BLaER1 treated with 17β-estradiol and CSF1 and Interleukin-3, amounts not matched to agents 10 nM and 100 nM (cell line): ENCODE results near the gene CASP8.

Experiments
- H3K27ac ChIP-seq, 11 experiments: shearing (Covaris generic); formaldehyde crosslinking; 2 replicates each; pipeline ENCODE4 v1.8.1; 2022
- H3K27me3 ChIP-seq, 11 experiments: shearing (Covaris generic); formaldehyde crosslinking; 2 replicates each; pipeline ENCODE4 v1.8.1; 2022
- H3K36me3 ChIP-seq, 11 experiments: shearing (Covaris generic); formaldehyde crosslinking; 2 replicates each; pipeline ENCODE4 v1.8.1; 2022
- H3K4me1 ChIP-seq, 10 experiments: shearing (Covaris generic); formaldehyde crosslinking; 2 replicates each; pipeline ENCODE4 v1.8.1; 2022
- H3K4me2 ChIP-seq, 11 experiments: shearing (Covaris generic); formaldehyde crosslinking; 2 replicates each; pipeline ENCODE4 v1.8.1; 2022
- H3K4me3 ChIP-seq, 10 experiments: shearing (Covaris generic); formaldehyde crosslinking; 2 replicates each; pipeline ENCODE4 v1.8.1; 2022
- H3K9ac ChIP-seq, 11 experiments: shearing (Covaris generic); formaldehyde crosslinking; 2 replicates each; pipeline ENCODE4 v1.8.1; 2022
- H3K9me3 ChIP-seq, 11 experiments: shearing (Covaris generic); formaldehyde crosslinking; replicated peaks in 1 of 11; 2 replicates each; pipeline ENCODE4 v1.8.1; 2022
- H4K20me1 ChIP-seq, 11 experiments: shearing (Covaris generic); formaldehyde crosslinking; 2 replicates each; pipeline ENCODE4 v1.8.1; 2022
- Cebpa-rat ChIP-seq, 11 experiments: shearing (Covaris generic); IDR thresholded peaks; 2 replicates each; pipeline ENCODE4 v1.8.1; 2022

CASP8 gene

GRCh38 chr2:201260302-201260800 lies at the start of gene CASP8:
Gene CASP8, plus strand, starts transcription at chr2:201260536. Its CDS starts 5,951 bp downstream, at chr2:201266487.
- Histone ChIP-seq H3K4me3 (peak within 1 kb of the TSS; percentile 54 to 76 (median 65)), H3K27me3 (no peaks in the 10 kb centered on the region), H3K4me2 (peak within 1 kb of the TSS; percentile 80 to 98 (median 94)), H3K4me1 (peaks cover 69 to 97% (median 81%) of the 10 kb centered on the region in 10 experiments), H3K9me3 (no peaks in the 10 kb centered on the region), H4K20me1 (peaks cover 0 to 30% (median 16%) of the 10 kb centered on the region in 11 experiments; a peak in 18 of 22 replicates), H3K36me3 (peaks cover 0 to 8% (median 2%) of the 10 kb centered on the region in 11 experiments; a peak in 4 of 22 replicates), H3K27ac (peak within 1 kb of the TSS; percentile 47 to 99 (median 97)), H3K9ac (peak within 1 kb of the TSS; percentile 85 to 95 (median 88); a peak in 21 of 22 replicates)
- TF ChIP-seq Cebpa-rat (IDR thresholded peaks at IDR 0.05) = peak in 6 of 11 experiments; percentile 21 to 67 (median 51); a peak in 7 of 22 replicates

GRCh38 chr2:201215963-201216362 lies 44.4 kb upstream of the CASP8 start:
- H3K4me2 ChIP-seq = no peak overlapping the region
- H3K9ac ChIP-seq = no peak overlapping the region
- no peak overlapping the region for H3K4me3 ChIP-seq
- no peaks in the 10 kb centered on the region for H3K9me3 ChIP-seq
- no peaks in the 10 kb centered on the region for H4K20me1 ChIP-seq
- no peaks in the 10 kb centered on the region for H3K27me3 ChIP-seq
- TF ChIP-seq Cebpa-rat (IDR thresholded peaks at IDR 0.05) = no peak
- no peak overlapping the region for H3K27ac ChIP-seq
- peaks cover 19 to 41% (median 33%) of the 10 kb centered on the region in 11 experiments; a peak in 21 of 22 replicates for H3K36me3 ChIP-seq
- peaks cover 7 to 31% (median 21%) of the 10 kb centered on the region in 10 experiments; a peak in 19 of 20 replicates for H3K4me1 ChIP-seq

GRCh38 chr2:201216918-201217317 lies 43.4 kb upstream of the CASP8 start:
- Histone ChIP-seq H3K9me3 (no peaks in the 10 kb centered on the region), H3K4me3 (no peak overlapping the region), H3K4me2 (no peak overlapping the region), H3K9ac (no peak overlapping the region), H3K27me3 (no peaks in the 10 kb centered on the region), H3K4me1 (peaks cover 7 to 33% (median 22%) of the 10 kb centered on the region in 10 experiments; a peak in 19 of 20 replicates), H3K27ac (no peak overlapping the region), H4K20me1 (no peaks in the 10 kb centered on the region), H3K36me3 (peaks cover 19 to 41% (median 33%) of the 10 kb centered on the region in 11 experiments; a peak in 21 of 22 replicates)
- TF ChIP-seq Cebpa-rat (IDR thresholded peaks at IDR 0.05) = no peak

- no peak overlapping the region for H3K9ac ChIP-seq
- peaks cover 19 to 41% (median 33%) of the 10 kb centered on the region in 11 experiments; a peak in 21 of 22 replicates for H3K36me3 ChIP-seq
- no peak for TF ChIP-seq Cebpa-rat (IDR thresholded peaks at IDR 0.05)
- no peak overlapping the region for H3K4me3 ChIP-seq
- H3K27me3 ChIP-seq = no peaks in the 10 kb centered on the region
- no peaks in the 10 kb centered on the region for H3K9me3 ChIP-seq
- no peak overlapping the region; a peak in 1 of 22 replicates for H3K27ac ChIP-seq
- no peaks in the 10 kb centered on the region for H4K20me1 ChIP-seq
- H3K4me1 ChIP-seq = peaks cover 7 to 34% (median 20%) of the 10 kb centered on the region in 10 experiments; a peak in 19 of 20 replicates
- peak overlapping the region in 3 of 11 experiments; percentile 71 to 84 (median 73); a peak in 6 of 22 replicates for H3K4me2 ChIP-seq
Measured at GRCh38 chr2:201218780-201219179, 41.6 kb upstream of the CASP8 start.

- Histone ChIP-seq H3K27ac (peak overlapping the region in 3 of 11 experiments; percentile 36 to 58 (median 37); a peak in 5 of 22 replicates), H3K4me2 (peak overlapping the region in 7 of 11 experiments; percentile 30 to 84 (median 67); a peak in 13 of 22 replicates), H3K4me1 (peaks cover 7 to 34% (median 20%) of the 10 kb centered on the region in 10 experiments; a peak in 19 of 20 replicates)
Measured at GRCh38 chr2:201219328-201220096, 40.8 kb upstream of the CASP8 start.

GRCh38 chr2:201220102-201220570 lies 40.2 kb upstream of the CASP8 start:
- H3K4me1 ChIP-seq = peaks cover 7 to 34% (median 20%) of the 10 kb centered on the region in 10 experiments; a peak in 19 of 20 replicates
- no peaks in the 10 kb centered on the region for H3K9me3 ChIP-seq
- no peaks in the 10 kb centered on the region for H4K20me1 ChIP-seq
- H3K36me3 ChIP-seq = peaks cover 19 to 41% (median 33%) of the 10 kb centered on the region in 11 experiments; a peak in 21 of 22 replicates
- no peak overlapping the region for H3K4me3 ChIP-seq
- no peaks in the 10 kb centered on the region for H3K27me3 ChIP-seq
- peak overlapping the region in 10 of 11 experiments; percentile 17 to 84 (median 45); a peak in 17 of 22 replicates for H3K4me2 ChIP-seq
- no peak for TF ChIP-seq Cebpa-rat (IDR thresholded peaks at IDR 0.05)
- H3K9ac ChIP-seq = peak overlapping the region in 4 of 11 experiments; percentile 7 to 45 (median 20); a peak in 3 of 22 replicates
- H3K27ac ChIP-seq = peak overlapping the region in 5 of 11 experiments; percentile 5 to 58 (median 37); a peak in 4 of 22 replicates

More at GRCh38 chr2:201219328-201220096, 40.8 kb upstream of the CASP8 start:
- H3K27me3 ChIP-seq = no peaks in the 10 kb centered on the region
- peak overlapping the region in 3 of 11 experiments; percentile 14 to 45 (median 35); a peak in 3 of 22 replicates for H3K9ac ChIP-seq
- no peaks in the 10 kb centered on the region for H4K20me1 ChIP-seq
- no peak for TF ChIP-seq Cebpa-rat (IDR thresholded peaks at IDR 0.05)
- no peaks in the 10 kb centered on the region for H3K9me3 ChIP-seq
- H3K4me3 ChIP-seq = no peak overlapping the region
- peaks cover 19 to 41% (median 33%) of the 10 kb centered on the region in 11 experiments; a peak in 21 of 22 replicates for H3K36me3 ChIP-seq

GRCh38 chr2:201223089-201224073 lies 37.0 kb upstream of the CASP8 start:
- H3K27ac ChIP-seq = no peak overlapping the region
- H3K27me3 ChIP-seq = no peaks in the 10 kb centered on the region
- no peaks in the 10 kb centered on the region for H3K9me3 ChIP-seq
- no peak overlapping the region for H3K4me3 ChIP-seq
- H3K4me2 ChIP-seq = peak overlapping the region in 1 of 11 experiments; percentile 51; a peak in 2 of 22 replicates
- peaks cover 7 to 48% (median 23%) of the 10 kb centered on the region in 10 experiments; a peak in 19 of 20 replicates for H3K4me1 ChIP-seq
- peaks cover 0 to 15% (median 11%) of the 10 kb centered on the region in 11 experiments; a peak in 19 of 22 replicates for H3K36me3 ChIP-seq
- H4K20me1 ChIP-seq = no peaks in the 10 kb centered on the region
- H3K9ac ChIP-seq = no peak overlapping the region; a peak in 1 of 22 replicates
- no peak for TF ChIP-seq Cebpa-rat (IDR thresholded peaks at IDR 0.05)
